G401.6 (cell line): Measurements from ENCODE around the gene SOX9.

Experiments used
- FAIRE-seq: peaks from 2 replicates; lab custom pipeline; 2012; peaks lifted over from hg19 to GRCh38; lab: Jason Lieb, UNC

The SOX9 gene

DNA sequence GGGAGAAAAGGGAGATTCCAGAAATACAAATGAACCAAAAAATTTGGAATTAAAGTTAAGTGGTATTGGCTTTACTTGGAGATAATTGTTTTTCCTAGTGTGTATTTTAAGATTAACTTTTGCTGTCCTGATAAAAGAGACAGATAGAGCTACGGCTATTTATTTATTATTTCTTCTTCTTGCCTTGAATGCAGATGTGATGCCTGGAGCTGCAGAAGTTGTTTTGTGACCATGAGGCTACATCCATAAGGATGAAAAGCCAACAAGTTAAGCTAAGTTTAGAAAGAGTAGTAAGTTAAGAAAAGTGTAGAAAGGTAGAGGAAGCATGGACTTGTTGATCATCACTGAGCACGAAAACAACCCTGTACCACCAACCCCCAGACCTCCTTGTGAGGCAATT, 41.7 kb downstream of the SOX9 start:
- FAIRE-seq, result no peak

DNA sequence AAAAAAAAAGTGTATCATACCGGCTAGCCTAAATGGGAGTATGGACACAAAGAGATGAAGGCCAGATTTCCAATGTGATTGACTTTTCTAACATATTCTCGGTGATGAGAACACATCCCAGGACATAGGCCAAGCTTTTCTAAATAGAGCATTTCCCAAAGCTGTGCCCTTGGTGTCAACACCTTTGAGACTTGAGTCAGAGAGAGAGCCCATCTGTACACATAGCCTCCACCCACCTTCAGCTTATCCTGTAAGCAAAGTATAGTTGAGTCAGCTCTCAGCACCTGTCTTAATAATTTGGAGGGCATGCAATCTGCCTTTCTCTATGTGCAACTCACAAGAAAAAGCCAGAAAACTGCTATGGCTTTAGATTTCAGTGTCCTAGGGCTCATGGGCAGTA, 42.7 kb downstream of the SOX9 start:
- no peak for FAIRE-seq

DNA sequence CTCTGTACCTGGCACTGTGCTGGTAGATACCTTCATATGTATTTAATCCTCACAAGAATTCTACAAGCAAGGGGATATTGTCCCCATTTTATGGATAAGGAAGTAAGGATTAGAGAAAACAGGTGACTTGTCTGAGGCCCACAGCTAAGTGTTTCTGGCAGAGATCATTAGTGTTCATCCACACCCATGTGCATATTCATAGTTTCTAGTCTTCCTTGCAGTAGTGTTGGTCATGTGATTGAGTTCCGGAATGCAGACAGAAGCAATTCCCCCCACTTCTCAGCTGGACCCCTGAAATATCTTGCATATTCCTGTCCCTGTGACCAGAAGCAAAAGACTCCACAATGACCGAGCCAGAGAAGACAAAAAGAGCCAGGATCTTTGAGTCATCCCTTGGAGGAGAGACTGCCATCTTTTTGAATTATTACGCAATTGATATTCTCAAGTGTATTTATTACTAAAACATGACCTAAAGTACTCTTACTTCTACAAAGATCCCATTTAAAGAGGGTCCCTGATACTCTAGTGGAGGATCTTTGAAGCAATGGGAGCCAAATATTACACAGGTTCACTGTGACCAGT, 43.4 kb downstream of the SOX9 start:
- FAIRE-seq, result no peak

DNA sequence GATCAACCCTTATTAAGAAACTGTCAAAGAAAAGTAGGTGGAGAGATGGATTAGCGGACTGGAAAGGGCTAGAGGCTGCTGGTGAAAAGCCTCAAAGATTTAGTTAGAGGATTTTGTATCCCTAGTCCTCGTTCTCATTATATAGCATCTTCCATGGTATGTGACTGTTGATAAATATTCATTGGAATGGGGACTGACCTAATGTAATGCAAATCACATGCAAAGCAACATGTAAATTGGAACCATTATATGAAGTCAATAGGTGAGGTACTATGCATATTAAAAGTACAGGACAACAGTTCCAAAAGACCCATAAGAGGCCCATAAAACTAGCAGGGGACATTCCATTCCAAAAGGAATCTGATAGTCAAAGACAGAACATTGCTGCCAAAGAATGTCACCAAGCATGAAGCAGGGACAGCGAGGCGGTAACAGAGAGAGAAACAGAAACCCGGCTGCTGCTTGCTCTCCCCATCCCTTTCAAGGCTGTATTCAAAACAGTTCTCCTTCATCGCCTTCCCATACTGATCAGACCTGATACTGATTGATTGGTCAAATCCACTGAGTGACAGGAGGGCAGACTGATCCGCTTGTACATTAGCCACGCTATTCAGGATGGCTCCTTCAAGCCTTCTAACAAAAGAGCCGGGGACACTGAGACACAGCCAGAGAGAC, 44.5 kb downstream of the SOX9 start:
- FAIRE-seq, result no peak

DNA sequence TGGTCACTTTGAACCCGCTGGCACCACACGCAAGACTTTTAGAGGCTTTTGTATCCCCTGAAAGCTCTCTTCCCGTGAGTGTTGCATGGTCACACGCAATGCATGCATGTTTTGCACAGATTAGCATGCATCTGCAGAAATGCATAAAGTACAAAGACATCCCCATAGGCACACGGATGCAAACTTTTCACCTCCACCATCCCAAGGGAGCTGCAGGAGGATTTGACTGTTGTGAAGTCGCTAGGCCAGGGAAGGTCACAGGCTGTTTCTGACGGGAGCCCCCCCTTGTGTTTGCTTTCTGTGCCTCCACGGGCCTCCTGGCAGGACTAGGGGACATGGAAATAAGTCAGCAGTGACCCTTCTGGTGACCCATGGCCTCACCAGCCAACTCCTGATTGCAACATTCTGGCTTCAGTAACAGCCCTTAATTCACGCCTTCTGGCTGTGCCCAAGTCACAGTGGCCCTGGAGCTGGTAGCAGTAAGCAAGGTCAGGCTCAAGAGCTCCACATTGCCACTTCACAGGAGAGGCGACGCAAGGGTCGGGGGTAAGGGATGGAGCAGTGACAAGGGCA, 45.1 kb downstream of the SOX9 start:
- FAIRE-seq, result no peak

DNA sequence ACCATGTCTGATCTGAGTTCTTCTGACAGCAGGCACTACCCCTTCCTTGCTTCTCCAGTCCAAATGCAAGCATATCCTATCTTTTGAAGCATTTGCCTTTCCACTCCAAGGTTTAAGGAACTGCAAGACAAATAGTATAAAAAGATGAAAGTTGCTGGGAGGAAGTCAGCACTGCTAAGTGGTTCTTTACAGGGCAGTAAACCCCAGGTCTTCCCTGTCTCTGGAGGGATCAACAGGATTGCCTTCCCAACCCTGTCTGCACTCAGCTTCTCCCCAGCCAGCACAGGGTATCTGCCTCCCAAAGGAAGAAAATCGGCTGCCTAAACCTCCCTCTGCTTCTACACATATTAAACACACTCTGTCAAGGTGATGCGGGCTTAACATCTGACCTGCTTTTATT, 46.8 kb downstream of the SOX9 start:
- no peak for FAIRE-seq

DNA sequence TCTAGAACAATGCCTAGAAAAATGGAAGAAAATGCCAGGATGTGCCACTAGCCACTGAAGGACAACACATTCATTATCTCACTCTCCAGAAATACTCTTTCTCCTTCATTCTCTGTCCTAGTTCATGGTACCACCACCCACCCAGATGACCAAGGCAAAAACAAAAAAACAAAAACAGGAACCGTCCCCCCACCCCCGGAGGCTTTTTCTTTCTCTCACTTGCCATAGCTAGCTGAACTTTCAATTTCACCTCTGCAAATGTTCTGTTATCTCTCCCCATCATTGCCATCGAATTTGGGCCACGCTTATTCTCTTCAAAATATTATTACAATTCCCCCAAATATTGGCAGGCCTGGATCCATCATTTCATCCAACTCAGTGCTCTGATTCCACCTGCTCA, 49.0 kb downstream of the SOX9 start:
- no peak for FAIRE-seq

DNA sequence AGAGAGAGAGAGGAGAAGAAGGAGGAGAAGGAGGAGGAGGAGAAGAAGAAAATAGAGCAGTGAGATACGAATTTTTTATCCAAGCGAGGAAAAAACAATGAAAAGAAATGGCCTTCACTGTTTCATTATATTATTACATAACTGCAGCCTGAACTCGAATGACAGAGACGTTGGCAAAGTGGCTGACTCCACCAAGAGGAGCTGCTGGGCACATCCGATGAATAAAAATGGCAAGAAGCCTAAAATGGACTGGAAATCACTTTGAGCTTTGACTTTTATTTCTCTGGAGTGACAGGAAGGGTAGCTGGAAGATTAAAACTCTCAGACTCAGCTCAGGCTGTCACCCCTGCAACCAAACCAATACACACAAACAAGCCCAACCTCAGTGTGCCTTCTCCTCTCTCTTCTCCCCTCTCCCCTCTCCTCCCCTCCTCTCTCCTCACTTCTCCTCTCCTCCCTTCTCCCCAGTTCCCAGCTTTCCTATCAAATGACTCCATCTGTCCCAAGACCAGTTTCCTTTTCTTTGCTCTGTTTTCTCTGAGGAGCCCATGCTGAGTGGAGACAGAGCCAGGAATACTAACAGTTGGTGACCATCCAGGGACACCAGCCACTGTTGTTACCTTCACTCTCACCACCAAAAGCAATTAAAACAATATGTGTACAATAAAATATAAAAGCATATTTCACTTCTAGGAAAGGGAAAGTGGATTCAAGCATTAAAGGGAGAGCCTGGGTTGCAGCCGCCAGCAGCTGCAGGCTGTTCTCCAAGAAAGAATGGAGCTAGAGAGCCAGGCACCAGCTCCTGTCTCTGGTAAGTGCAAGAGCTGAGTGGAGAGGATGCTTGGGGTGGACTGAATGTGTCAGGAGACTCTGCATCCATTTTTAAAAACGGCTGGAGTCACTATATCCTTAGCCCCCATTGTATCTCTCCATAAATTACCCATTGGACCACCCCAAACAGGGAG, 51.2 kb downstream of the SOX9 start:
- FAIRE-seq, result no peak

DNA sequence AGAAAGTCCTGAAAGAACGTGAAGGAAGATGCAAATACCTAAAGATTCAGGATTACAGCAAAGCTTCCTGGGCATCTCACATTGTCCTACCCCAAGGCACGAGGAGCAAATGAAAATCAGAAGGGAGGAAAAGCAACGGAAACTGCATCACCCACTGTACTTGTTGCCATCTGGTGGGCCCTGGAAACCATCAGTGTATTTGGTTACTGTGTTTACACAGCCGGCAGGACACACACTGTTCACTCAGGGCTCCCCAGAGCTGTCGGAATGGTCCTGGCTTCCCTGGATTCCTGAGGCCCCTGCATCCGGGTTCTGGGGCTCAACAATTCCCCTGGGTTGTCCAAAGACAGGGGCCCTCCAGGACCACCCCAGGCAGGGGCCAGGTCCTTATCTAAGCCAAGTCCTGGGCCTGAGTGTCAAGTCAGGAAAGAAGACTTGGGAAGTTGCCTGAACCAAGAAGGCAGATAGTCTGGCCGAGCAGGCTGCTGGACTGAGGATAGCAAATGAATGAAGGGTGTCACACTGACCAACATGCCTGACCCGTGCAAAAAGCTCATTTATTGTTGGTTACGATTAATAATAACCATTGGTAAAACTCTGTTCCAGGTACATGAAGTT, 52.8 kb downstream of the SOX9 start:
- no peak for FAIRE-seq

DNA sequence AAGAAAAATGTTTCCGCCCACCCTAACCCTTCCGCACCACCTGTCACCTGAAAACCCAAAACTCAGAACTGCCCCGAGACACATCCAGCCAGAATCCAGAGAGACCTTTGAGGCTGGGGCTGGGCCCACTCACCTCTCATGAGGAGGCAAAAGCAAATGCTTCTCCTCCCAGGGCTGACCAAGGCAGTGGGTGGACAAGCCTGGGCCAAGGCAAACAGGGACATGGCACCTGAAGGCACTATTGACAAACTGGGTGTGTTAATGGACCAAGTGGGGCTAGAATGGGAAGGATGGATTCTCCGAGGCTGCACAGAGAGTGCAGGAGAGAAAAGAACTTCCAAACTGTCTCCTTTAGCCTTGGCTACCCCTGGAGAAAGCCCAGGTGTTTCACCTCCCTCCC, 54.4 kb downstream of the SOX9 start:
- FAIRE-seq, result no peak
